Keratinocyte (primary cell): Measurements from ENCODE around the gene PHRF1.

Experiments used
- CTCF ChIP-seq, 3 experiments: IDR thresholded peaks in 1 of 3; conservative IDR thresholded peaks in 1 of 3; optimal IDR thresholded peaks in 1 of 3; 2 replicates in 2 of 3; 3 replicates in 1 of 3; pipeline versions ENCODE3 to v1.5.1; 2011; ENCODE audit warnings: low read length in 3 of 3, mild to moderate bottlenecking in 3 of 3, moderate library complexity in 2 of 3, control low read depth in 1 of 3, inconsistent platforms in 1 of 3; ENCODE audit not compliant: insufficient read depth in 2 of 3; ENCODE audit errors: extremely low read depth in 1 of 3
- EZH2 ChIP-seq: IDR thresholded peaks from one replicate; pipeline ENCODE4 v1.6.1; 2012; ENCODE audit warnings: inconsistent platforms, mild to moderate bottlenecking, low read length, moderate library complexity

GRCh38 chr11:613369-613968 is 37.2 kb downstream of the PHRF1 start:
- no peak for TF ChIP-seq CTCF (optimal IDR thresholded peaks at IDR 0.05 in 1 of 3, IDR thresholded peaks at IDR 0.05 in 1 of 3, conservative IDR thresholded peaks at IDR 0.05 in 1 of 3; ENCODE audit: extremely low read depth in 1 of 3, insufficient read depth in 2 of 3, low read length in 3 of 3)
- TF ChIP-seq EZH2, result no peak
